HG02970 (cell line): ENCODE results near the gene ARHGAP32.
"Not testable (repeated sequence)": the region's sequence is repeated elsewhere in the genome, so short reads cannot be mapped to it uniquely, and the experiment has no call there.

Experiments used
- ATAC-seq: cut with Tn5 transposase; IDR thresholded peaks from one replicate; pipeline ENCODE4 v1.9.1; 2021; ENCODE audit warnings: mild to moderate bottlenecking, moderate library complexity, moderate number of reproducible peaks; ENCODE audit not compliant: unreplicated experiment, low FRiP score

Gene ARHGAP32

DNA sequence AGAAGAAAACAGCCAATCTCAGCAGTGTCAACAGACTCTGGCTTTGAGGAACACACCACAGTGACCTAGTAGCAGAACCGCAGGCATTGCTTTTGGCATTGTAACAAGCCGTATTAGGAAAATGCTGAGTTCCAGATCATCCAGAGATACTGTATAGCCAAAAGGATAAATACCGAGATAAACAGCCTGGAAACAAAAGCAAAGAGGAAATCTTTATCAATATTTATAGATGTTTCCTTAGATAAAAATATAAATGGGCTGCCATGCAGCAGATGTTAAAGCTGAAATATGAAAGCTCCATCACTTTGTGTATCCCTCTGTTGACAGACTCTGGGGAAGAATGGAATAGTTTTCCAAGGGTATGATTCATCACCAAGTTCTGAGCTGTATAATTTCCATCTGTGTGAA lies 150.5 kb downstream of the ARHGAP32 start:
- no peak for ATAC-seq

- ATAC-seq = no peak
Measured at GRCh38 chr11:129040934-129041333, 151.2 kb downstream of the ARHGAP32 start.

GRCh38 chr11:129035244-129035643 lies 156.9 kb downstream of the ARHGAP32 start:
- no peak for ATAC-seq

GRCh38 chr11:129034001-129034400 lies 158.1 kb downstream of the ARHGAP32 start:
- no peak for ATAC-seq

DNA sequence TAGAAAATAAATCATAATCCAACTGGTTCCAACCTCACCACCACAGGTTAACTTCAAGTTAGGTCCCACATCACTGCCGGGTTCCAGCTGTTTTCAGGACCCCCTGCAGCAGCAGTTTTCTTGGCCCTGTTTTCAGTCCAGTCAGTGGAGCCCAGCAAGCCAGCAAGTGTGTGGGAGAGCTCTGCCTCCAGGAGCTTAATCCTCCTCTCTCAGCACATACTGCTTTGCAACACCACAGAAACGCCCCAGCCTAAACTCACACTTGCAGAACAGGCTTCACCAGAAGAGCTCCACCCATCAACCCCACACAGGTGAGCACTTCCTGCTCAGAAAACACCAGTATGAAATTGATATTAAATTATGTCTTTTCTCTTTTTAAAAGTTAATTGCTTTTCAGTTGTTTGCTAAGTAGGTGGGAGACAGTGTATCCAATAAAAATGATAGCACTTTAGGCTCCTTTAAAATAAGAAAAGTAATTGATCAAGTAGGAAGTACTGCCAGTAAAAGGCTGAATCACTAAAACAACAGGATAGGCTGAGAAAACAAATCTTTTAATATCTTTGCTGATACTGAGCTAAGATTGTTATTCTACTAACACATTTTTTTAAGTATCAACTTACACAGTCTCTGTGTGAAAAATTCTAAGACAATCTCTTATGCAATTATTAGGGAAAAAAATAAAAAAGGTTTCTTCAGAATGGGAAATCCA lies 168.0 kb downstream of the ARHGAP32 start:
- ATAC-seq = no peak

DNA sequence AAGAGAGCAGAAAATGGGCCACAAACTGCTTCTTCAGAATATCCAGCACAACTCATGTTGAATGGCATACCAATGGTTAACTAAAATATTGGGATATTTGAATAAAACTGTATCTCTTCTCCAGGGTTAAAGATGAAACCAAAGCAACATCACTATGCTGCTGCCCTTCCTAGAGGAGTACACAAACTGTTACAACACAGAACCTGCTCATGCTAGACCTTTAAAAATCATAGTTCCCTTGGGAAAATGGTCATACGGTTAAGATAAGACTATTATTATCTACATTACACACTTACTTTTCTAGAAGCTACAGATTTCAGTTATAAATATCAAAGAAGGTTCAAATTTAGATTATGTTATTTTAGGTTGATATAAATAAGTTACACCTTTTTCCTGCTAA lies 170.8 kb downstream of the ARHGAP32 start:
- no peak for ATAC-seq

DNA sequence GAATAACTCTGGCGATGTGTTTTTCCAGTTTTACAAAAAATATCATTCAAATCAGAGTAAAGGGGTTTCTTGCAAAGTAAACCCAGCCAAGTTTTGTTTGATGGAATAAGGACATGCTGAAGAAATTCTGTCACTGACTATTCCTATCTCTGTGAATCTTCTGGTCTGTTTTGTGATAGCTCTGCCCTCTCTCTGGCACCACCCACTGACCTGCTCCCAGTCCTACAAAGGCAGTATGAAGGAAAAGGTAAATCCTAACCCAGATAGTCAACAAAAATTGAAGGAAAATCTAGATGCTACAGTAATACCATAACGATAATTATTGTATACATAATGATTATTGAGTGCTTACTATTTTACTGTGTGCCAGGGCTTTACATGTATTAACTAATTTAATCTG lies 173.1 kb downstream of the ARHGAP32 start:
- ATAC-seq = no peak

GRCh38 chr11:129018126-129018525 lies 174.0 kb downstream of the ARHGAP32 start:
- ATAC-seq = no peak

DNA sequence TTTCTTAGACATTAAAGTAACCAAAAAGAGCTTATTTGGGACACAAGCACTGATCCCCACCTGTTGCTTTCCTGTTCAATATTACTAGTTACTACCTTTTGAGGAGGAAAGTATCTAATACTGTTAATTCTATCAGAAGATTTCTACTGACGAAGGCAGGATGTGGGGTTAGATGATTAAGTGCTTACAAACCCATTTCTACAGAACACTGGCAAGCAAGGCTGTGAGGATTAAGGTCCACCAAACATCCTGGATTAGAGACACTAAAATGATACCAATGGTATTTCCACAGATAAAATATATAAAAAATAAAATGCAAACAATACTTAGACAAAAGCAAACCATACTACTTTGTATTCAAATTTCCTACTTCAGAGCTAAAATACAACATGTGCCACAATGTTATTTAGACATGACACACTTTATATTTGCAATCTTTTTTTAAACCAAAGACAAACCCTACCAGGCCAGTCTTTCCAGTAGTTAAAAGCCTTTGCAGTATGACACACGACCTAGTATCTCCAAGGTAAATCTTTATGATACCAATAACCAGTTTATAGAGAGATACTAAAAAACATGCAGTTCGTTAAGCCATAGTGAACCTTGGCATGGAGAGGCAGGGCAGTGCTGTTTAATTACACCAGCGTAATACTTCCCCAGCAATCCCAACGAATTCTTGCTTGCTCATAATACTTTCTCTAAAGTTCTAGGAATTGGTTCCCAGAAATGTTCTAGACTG lies 178.2 kb downstream of the ARHGAP32 start:
- no peak for ATAC-seq

DNA sequence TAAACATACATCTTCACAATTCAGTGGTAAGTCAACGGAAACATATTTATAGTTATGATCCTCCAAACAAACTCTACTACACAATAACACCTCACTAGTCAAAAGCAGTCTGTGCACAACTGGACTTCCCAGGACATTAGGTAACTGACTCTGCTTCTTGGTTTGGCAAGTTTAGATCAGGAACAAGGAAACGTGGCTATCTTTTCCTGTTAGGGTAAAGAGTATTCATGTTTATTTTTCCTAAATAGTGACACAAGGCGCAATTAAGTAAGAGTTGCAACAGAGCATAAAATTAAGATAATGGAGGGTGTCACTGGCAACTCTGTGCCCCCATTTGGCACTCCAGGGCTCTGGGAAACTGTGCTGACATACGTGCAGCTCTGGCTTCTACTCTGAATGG lies 179.2 kb downstream of the ARHGAP32 start:
- ATAC-seq = no peak

GRCh38 chr11:129006161-129006560 lies 186.0 kb downstream of the ARHGAP32 start:
- no peak for ATAC-seq

DNA sequence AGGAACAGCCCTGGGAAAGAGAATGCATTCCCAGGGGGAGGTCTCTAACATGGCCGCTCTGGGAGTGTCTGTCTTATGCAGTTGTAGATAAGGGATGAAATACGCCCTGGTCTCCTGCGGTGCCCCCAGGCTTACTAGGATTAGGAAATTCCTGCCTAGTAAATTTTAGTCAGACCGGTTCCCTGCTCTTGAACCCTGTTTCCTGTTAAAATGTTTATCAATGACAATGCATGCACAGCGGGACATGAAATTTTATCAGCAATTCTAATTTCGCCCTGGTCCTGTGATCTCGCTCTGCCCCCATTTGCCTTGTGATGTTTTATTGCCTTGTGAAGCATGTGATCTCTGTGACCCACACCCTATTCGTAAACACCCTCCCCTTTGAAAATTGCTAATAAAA lies 193.0 kb downstream of the ARHGAP32 start:
- ATAC-seq = not testable (repeated sequence)

DNA sequence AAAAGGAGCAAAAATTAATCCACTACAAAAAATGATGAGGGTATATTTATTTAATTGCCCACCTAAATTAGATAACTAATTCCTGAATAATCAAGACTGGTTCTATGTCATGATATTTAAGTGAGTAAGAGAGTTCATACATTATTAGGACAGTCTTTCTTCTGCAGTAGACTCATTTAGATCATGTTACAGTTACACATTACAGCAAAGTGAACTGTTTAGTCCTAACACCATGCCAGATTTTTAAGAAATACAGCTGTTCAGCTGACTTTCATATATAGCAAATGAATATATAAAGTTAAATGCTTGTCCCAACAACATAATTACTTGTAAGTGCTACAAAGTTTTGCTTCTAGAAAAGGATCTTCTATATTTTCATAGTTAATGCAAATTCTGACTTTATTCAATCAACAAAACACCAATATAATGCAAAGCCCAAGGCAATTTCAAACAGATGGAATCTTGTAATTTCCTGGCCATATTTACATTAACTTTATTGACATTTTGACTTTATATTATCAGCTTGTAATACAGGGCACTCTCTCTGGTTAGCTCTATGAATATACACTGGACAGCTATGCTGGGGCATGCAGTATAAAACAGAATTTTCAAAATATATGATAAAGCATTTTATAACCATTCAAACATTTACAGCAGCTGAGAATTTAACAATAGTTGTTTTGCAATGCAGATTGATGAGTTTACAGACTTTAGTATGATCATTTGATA lies 203.7 kb downstream of the ARHGAP32 start:
- ATAC-seq = no peak

DNA sequence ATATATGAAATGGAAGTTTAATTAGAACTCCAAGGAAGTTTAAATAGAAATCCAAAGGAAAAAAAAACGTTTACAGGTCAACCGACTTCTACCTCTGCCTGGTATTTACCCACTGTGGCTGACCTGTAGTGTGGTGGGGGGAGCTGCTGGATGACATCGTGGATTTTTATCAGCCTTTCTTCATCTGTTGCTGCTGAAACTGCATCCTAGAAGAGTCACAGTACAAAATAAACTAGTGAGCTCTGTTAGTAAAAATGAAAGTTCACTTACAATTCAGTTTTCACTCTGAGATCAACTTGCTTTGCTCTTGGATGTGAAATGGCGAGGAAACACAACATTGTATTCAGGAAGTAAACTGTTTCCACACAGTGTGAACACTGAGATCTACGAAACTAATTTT lies 206.2 kb downstream of the ARHGAP32 start:
- ATAC-seq = no peak

GRCh38 chr11:128983023-128983422 lies 209.1 kb downstream of the ARHGAP32 start:
- no peak for ATAC-seq

DNA sequence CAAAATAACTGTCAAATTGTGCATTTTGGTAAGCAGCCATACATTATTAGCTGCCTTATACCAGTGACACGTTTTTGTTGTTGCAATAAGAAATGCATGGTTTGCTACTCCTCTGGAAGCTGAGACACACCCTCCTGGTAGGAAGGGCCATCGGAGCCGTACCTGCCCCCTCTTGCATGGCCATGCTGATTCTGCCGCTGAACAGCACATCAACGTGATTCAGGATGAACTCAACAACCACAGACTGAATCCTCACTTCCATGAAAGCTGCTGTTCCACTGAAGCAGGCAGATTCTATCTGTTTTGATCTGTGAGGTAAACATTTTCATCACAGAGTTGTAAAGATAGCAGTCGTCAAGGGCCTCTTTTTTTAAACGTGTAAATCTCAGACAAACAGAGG lies 210.9 kb downstream of the ARHGAP32 start:
- no peak for ATAC-seq

DNA sequence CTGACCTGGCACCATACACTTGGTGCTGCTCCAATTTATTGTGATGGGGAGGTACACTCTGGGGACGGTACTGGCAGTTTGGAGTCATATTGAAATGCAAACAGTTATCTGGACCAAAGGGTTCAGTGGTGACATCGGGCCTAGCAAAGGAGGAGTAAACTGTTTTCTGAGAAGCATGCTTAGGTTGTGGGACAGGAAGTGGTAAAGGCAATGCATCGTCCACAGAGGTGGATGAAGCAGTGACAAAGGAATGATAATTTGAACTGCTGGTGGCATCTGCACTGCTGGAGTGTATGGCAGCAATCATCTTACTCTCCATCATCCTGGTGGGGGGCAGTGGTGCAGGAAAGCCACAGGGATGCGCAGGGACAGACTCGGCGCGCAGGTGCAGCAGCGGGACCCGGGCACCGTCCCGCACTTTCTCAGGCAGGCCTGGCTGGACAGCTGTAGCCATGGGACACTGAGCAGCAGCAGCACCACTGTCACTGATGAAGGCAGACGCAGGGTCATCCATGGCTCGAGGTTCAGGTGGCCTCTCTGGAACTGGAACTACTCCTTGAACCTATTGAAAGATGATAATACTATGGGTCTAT lies 221.4 kb downstream of the ARHGAP32 start:
- no peak for ATAC-seq

DNA sequence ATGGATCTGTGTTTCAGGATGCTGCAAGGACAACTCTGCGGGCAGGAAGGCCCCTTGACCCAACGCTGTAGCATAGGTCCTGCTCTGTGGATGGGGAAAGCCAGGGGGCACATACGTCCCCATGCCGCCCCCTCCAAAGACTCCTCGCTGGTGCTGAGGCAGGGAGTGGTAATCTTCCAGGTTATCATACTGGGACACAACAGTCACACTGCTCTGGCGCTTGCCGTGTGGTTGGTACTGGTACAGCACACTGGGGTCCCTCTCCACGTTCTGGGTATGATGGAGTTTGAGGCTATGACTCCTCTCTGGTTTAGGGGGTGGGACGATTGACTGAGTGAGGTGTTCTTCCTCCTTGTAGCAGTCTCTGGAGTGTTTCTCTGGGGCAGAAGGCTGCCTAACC lies 223.2 kb downstream of the ARHGAP32 start:
- ATAC-seq = no peak

DNA sequence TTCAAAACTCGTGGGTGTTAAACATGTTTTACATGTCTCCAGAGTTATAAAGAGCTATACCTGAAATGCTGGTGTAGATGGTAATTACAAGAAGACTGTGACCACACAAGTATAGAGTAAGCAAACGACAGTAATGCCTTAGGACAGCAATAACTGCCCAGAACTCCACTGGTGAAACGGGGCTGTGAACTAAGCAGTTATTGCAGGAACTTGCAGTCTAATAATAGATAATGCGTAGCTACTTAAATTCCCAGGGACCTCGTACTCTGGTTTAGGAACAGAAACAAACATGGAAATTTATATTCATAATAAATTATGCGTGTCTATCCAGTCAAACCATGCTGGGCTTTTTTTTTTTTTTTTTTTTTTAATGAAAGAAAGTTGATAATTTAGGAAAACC lies 224.5 kb downstream of the ARHGAP32 start:
- ATAC-seq = no peak

GRCh38 chr11:128965485-128965884 lies 226.6 kb downstream of the ARHGAP32 start:
- peak; percentile 84 for ATAC-seq

DNA sequence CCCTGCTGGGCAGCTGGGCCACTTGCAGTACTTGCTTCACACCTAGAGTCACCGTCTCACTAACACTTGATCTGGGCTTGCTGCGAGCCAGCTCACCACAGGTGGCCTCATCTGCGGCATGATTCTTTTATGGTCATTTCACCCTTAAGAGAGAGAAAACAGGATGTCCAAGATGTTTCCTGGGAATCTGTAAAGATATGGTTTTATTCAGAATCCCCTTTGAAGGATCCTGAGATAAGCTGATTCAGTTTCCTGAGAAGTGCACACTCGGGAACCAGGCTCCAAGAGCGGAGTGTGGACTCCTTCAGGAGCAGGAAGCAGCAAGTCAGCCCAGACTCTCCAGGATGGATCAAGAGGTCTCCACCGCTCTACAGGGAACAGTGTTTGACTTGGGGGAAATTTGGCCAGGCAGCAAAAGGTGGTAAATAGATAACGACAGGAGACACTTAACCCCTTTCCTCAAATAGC lies 227.6 kb downstream of the ARHGAP32 start:
- no peak for ATAC-seq
